HUES64 (cell line): ENCODE measurements around the gene CD44.

ENCODE experiments used
- H3K27ac ChIP-seq: 2 replicates; pipeline ENCODE4 v1.7.0; 2013; ENCODE audit warnings: low read depth, low read length, inconsistent platforms
- H3K27me3 ChIP-seq: 2 replicates; pipeline ENCODE4 v1.6.1; 2013; ENCODE audit warnings: mild to moderate bottlenecking, low read length; ENCODE audit not compliant: insufficient read depth
- H3K36me3 ChIP-seq: 2 replicates; pipeline ENCODE4 v1.6.1; 2013; ENCODE audit warnings: mild to moderate bottlenecking, low read length; ENCODE audit not compliant: insufficient read depth
- H3K4me1 ChIP-seq: 2 replicates; pipeline ENCODE4 v1.6.1; 2013; ENCODE audit warnings: mild to moderate bottlenecking, low read length, moderate library complexity; ENCODE audit not compliant: insufficient read depth
- H3K4me3 ChIP-seq: 2 replicates; pipeline ENCODE4 v1.5.1; 2013; ENCODE audit warnings: mild to moderate bottlenecking, low read length, moderate library complexity
- H3K9ac ChIP-seq: 2 replicates; pipeline ENCODE4 v1.6.1; 2013; ENCODE audit warnings: mild to moderate bottlenecking, low read depth, low read length
- H3K9me3 ChIP-seq: 2 replicates; pipeline ENCODE4 v1.6.1; 2013; ENCODE audit warnings: low read depth, low read length; ENCODE audit not compliant: insufficient read depth
- WGBS: fragments of 150-250, 120-280 bp; methylation state at CpG from one replicate; pipeline ENCODE4 v1.1.7; 2013; ENCODE audit warnings: missing lambda C conversion rate; 5-methylcytosine and 5-hydroxymethylcytosine counted together

Gene CD44

DNA sequence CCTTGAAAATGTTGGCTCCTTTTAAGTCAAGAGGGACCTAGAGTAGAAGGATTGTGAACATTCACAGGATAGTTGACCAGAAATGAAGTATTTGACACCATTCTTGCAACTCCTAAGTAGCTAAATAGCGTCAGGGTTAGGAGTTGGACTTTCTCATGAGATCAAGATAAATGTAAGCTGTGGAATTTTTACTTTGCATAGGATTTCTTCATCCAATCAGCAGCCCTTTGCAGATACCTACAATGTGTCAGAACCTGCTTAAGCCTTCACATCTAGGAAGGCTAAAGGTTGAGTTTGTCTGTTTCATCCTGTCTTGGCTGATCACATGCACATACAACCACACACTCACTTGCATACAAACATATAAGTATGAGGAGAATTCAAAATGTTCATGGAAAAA is 32.3 kb downstream of the CD44 start:
- no peaks in the 10 kb centered on the region for H3K27me3 ChIP-seq
- no peak overlapping the region for H3K4me3 ChIP-seq
- WGBS: 100% methylated on average over 1 of the region's 1 CpG
- H3K9me3 ChIP-seq: no peaks in the 10 kb centered on the region
- peaks cover 26% of the 10 kb centered on the region for H3K4me1 ChIP-seq
- H3K27ac ChIP-seq: no peak overlapping the region
- no peaks in the 10 kb centered on the region for H3K36me3 ChIP-seq
- H3K9ac ChIP-seq: no peak overlapping the region

DNA sequence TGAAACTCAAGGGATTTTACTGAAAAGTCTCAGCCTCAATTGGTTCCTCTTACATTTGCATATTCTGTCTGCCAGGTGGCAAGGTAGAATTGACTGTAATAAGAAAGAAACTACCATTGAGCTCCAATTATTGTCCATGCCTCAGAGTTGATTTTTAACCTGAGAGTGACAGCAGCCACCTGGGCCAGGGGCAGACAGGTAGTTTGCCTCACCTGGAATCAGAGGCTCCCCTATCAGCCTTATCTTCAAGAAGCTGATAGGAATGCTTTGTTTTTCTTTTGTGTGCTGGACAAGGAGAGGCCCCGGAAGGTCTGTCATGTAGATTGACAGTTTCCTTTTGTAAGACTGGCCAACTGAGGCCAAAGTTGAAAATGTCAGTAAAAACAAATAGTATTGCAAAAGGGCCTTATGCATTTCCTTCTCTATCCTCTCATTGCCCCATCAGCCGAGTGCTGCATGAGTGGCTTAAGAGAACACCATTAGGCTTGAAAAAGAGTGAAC is 34.1 kb downstream of the CD44 start:
- 47% methylated on average over 2 of the region's 2 CpGs for WGBS
- no peak overlapping the region for H3K4me3 ChIP-seq
- peaks cover 29% of the 10 kb centered on the region for H3K4me1 ChIP-seq
- H3K9ac ChIP-seq: no peak overlapping the region
- H3K27me3 ChIP-seq: no peaks in the 10 kb centered on the region
- peak overlapping the region; percentile 48; the same call in 1 of the 2 replicates for H3K27ac ChIP-seq
- H3K36me3 ChIP-seq: peaks cover 6% of the 10 kb centered on the region; the same call in 1 of the 2 replicates
- H3K9me3 ChIP-seq: no peaks in the 10 kb centered on the region

DNA sequence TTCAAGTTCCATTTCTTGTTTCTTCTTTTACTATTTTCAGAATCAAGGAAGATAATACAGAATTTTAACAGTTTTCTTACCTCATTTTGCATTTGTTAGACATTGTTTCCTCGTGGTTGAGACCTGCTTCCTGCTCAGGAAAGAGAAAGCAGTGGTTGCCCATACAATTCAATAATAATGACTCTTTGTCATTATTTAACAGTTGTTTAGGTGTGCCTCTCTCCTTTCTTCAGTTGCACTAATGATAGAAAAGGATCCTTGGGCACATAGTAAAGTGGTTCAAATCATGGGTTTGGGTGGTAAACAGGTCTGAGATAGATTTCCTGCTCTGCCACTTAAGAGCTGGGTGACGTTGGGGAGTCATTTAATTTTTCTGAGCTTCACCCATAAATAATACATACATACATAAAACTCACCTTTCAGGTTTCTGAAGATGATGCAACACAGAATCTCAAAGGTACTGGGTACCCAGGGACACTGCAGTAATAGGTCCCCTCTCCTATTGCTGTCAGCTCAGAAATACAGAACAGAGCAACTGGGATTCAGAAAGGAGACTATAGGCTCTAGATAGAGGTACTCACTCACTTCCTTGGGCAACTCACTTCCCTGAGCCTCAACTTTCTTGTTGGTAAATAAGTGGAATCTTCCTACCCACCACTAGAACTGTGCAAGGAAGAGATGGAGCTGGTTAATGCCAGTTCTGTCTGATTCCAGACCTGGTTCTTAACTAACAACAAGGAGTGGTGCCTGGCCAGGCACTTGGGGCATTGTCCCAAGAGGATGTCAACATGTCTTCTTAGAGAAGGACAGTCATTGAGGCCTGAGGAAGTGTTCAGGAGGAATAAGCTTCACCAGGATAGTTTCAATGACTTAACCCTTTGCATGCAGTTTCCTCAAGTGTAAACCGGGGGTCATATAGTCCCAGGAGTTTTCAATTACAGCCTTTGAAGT is 34.9 kb downstream of the CD44 start:
- H3K9me3 ChIP-seq: no peaks in the 10 kb centered on the region
- peaks cover 6% of the 10 kb centered on the region; the same call in 1 of the 2 replicates for H3K36me3 ChIP-seq
- H3K27me3 ChIP-seq: no peaks in the 10 kb centered on the region
- 82% methylated on average over 3 of the region's 3 CpGs for WGBS
- H3K27ac ChIP-seq: peak overlapping the region; percentile 48; the same call in 1 of the 2 replicates
- H3K9ac ChIP-seq: no peak overlapping the region
- H3K4me1 ChIP-seq: peaks cover 30% of the 10 kb centered on the region
- H3K4me3 ChIP-seq: no peak overlapping the region

DNA sequence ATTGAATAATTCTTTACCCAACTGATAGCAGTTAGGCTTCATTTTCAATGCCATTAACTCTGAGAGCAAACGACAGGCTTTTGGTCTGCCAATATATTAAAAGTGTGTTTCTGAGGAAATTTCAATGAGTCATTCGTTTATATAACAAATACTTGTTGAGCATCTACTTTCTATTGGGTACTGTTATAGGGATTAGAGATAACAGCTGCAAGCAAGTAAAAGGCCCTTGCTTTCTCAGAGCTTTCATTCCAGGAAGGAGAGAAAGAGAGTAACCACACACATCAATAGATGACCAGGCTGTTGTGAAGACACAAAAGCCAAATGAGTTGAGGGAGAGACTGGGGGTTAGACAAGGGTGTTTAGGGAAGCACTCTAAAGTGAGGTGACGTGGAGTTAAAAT is 35.7 kb downstream of the CD44 start:
- WGBS: 88% methylated on average over 2 of the region's 3 CpGs
- H3K9ac ChIP-seq: no peak overlapping the region
- H3K27me3 ChIP-seq: no peaks in the 10 kb centered on the region

DNA sequence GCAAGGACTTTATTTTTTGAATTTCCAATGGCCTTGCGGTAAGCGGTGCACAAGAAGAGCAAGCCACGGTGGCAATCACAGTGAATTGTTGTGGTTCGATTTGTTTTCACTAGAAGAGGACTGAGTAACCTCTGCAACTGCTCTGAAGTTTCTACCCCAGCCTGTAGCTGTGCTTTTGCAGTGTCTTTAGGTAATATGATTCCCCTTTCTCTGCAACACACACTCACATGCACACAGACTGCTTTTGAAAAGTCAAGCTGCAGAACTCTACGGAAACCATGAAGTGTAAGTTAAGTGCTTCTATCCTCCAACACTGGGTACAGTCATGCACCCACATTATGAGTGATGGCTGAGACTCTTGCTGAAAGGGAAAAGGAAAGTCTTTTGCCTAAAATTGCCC is 38.4 kb downstream of the CD44 start:
- Histone ChIP-seq H3K4me3 (no peak overlapping the region), H3K27me3 (no peaks in the 10 kb centered on the region), H3K4me1 (peaks cover 50% of the 10 kb centered on the region), H3K9ac (no peak overlapping the region), H3K36me3 (peaks cover 6% of the 10 kb centered on the region; the same call in 1 of the 2 replicates), H3K9me3 (no peaks in the 10 kb centered on the region), H3K27ac (no peak overlapping the region)
- WGBS: 93% methylated on average over 5 of the region's 5 CpGs

More for the DNA sequence above, 35.7 kb downstream of the CD44 start:
- H3K4me1 ChIP-seq: peaks cover 35% of the 10 kb centered on the region
- no peak overlapping the region for H3K4me3 ChIP-seq
- no peaks in the 10 kb centered on the region for H3K9me3 ChIP-seq
- peaks cover 6% of the 10 kb centered on the region; the same call in 1 of the 2 replicates for H3K36me3 ChIP-seq
- no peak overlapping the region for H3K27ac ChIP-seq

DNA sequence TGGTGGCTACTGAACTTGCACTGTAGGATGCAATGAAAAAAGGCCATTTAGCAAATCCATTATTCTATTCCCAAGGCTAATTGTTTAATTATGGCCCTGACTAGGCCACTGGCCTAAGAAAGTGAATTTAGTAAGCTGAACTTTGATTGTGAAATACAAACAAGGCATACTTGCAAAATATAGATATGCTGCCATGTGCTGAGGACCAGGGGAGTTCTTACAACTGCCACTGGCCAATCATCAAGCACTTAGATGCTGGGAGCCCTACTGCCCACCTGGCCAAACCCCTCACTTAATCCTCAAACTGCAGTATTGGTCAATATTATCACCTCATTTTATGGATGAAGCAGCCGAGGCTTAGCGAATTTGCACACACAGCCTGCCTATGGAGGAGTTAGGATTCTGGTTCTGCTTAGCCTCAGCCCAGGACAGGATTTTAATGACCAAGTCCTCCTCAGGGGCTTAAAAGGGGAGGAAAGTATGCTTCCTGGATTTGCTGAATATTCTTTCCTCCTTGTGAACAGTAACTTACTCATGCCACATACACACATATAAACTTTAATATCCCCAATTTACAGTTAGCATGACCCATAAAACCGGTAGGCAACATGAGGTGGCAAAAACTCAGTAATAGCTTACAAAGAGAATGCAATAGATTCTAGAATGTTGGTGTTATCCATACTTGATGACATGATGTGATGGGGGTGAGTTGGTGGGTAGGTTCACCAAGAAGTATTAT is 39.3 kb downstream of the CD44 start:
- Histone ChIP-seq H3K4me1 (peaks cover 42% of the 10 kb centered on the region), H3K27ac (no peak overlapping the region), H3K4me3 (no peak overlapping the region), H3K9ac (no peak overlapping the region), H3K9me3 (no peaks in the 10 kb centered on the region), H3K27me3 (no peaks in the 10 kb centered on the region), H3K36me3 (peaks cover 6% of the 10 kb centered on the region; the same call in 1 of the 2 replicates)
- 98% methylated on average over 3 of the region's 3 CpGs for WGBS

DNA sequence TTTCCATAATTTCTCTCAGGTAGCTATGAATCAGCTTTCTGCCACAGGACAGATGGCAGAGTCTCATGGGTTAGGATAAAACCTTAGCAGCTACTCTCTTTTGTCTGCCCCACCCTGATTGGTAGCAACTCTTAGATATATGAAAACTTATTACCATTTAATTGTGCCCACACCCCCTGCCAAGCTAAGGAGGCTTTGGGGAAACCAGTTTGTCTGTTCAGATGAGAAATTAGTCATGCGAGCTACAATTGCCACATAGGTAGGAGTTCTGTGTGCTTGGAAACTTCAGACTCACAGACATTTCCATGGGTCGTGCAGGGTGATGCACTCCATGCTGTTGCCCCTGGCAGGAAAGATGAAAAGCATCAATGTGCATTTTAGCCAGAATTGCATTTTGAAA is 39.9 kb downstream of the CD44 start:
- H3K9me3 ChIP-seq: no peaks in the 10 kb centered on the region
- H3K4me3 ChIP-seq: no peak overlapping the region
- 91% methylated on average over 2 of the region's 2 CpGs for WGBS
- H3K27me3 ChIP-seq: no peaks in the 10 kb centered on the region
- peaks cover 6% of the 10 kb centered on the region; the same call in 1 of the 2 replicates for H3K36me3 ChIP-seq
- H3K9ac ChIP-seq: no peak overlapping the region
- peaks cover 36% of the 10 kb centered on the region for H3K4me1 ChIP-seq
- H3K27ac ChIP-seq: no peak overlapping the region

DNA sequence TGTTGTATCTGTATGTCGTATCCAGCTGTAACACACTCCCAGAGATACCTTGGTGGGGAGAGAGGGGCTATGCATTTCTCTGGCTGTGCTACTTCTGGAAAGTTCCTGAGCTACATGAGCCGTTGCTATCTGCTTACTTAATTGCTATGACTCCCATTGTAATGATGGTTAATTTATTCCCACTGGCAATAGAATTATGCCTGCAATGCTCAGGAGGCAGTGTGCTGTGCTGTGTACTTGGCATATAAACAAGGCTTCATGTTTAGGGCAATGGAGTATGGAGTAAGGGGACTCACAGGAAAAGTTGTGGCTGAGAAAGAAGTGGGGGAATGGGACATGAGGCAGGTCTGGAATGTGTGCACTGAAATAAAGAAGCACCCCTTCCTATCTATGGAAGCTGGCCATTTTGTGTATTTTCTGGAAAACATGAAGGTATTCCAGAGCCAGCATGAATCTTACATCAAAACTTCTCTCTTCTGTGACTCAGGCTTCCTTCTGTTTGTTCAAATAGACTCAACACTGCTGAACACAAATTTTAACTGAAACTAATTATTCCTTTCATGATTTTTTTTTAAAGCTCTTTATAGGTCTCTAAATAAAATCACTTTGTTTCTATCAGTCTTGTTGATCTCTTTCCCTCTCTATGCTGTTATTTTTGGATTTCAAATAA is 40.6 kb downstream of the CD44 start:
- Histone ChIP-seq H3K9ac (no peak overlapping the region), H3K27ac (no peak overlapping the region), H3K9me3 (no peaks in the 10 kb centered on the region), H3K4me3 (no peak overlapping the region), H3K4me1 (peaks cover 29% of the 10 kb centered on the region), H3K27me3 (no peaks in the 10 kb centered on the region), H3K36me3 (peaks cover 6% of the 10 kb centered on the region; the same call in 1 of the 2 replicates)
- 84% methylated on average over 2 of the region's 2 CpGs for WGBS

DNA sequence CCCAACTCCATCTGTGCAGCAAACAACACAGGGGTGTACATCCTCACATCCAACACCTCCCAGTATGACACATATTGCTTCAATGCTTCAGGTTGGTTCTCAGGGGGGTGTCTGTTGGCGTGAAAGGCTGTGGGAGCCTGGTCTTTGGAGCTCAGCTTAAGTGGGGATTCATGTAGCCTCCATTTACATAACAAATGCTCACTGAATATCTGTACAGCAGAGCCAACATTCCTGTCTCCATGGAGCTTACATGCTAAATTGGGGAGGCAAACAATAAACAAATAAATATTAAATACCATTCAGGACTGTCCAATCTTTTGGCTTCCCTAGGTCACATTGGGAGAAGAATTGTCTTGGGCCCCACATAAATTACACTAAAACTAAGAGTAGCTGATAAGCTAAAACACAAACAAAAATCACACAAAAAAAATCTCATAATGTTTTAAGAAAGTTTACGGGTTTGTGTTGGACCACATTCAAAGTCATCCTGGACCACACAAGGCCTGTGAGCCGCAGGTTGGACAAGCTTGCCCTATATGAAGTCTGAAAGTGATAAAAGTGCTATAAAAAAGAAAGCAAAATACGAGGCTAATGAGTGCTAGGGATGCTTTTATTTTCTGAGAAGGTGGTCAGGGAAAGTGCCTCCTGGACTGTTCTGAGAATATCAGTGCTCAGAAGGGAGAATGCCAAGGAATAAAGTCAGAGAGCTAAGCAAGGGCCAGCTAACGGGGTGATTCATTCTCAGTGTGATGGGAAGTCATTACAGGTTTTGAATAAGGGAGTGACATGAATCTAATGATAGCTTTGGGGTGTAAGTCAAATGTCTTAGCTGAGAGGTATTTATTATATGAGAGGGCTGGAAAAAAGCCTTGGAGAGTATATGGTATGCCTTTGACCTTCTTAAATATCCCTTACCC is 41.6 kb downstream of the CD44 start:
- no peak overlapping the region for H3K27ac ChIP-seq
- no peaks in the 10 kb centered on the region for H3K9me3 ChIP-seq
- 0 out of 2 replicates have a peak overlapping the region, but pooled peaks have one; percentile 10 for H3K9ac ChIP-seq
- H3K4me3 ChIP-seq: no peak overlapping the region
- H3K36me3 ChIP-seq: peaks cover 6% of the 10 kb centered on the region; the same call in 1 of the 2 replicates
- H3K4me1 ChIP-seq: peaks cover 24% of the 10 kb centered on the region
- H3K27me3 ChIP-seq: no peaks in the 10 kb centered on the region
- WGBS: 93% methylated on average over 4 of the region's 5 CpGs
